ENCODE data around the gene PNMA6A.
"Not testable (repeated sequence)": the region's sequence is repeated elsewhere in the genome, so short reads cannot be mapped to it uniquely, and the experiment has no call there.

Gene PNMA6A

DNA sequence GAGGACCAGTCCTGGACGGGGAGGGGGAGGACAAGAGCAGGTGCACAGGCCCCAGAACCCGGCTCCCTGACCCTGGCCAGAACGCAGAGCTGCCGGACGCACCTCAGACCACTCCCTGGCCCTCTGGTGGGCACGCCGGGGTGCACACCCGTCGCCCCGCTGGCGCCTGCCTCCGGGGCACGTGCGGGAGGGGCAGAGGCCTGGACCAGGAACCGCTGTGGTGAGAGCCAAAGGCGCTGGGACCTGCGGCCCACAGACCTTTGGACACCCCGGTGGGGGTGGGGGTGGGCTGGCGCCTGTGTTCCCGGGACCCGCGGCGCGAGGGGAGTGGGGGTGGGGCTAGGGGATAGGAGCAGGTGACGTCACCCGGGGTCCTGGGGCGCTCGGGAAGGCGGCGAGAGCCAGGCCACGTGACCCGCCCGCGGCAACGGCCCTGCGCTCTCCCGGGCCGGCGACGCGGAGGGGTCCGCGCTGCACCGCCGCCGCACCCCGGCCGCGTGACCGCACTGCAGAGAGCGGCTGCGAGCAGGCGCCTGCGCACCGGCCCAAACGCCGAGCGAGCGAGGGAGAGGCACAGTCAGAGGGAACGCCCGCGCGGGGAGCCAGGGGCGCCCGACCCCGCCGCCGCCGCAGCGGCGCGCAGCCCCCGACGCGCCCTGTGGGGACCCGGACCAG is at the start of gene PNMA6A:
Gene PNMA6A, plus strand, starts transcription at position 546 of the 675 bp plus-strand sequence. CDS start 609 bp downstream, outside the sequence.
- not testable (repeated sequence) for DNase-seq (ENCODE audit: low read depth, low spot score)

DNA sequence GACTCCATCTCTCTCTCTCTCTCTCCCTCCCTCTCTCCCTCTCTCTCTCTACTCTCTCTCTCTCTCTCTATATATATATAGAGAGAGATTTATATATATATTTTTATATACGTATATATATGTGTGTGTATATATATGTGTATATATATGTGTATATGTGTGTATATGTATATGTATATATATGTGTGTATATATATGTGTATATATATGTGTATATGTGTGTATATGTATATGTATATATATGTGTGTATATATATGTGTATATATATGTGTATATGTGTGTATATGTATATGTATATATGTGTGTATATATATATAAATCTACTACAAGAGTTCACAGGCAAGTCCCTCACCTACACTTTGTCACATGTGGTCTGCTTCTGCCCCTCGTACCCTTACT is 45.8 kb upstream of the PNMA6A start:
- not testable (repeated sequence) for DNase-seq (ENCODE audit: low read depth, low spot score)

DNA sequence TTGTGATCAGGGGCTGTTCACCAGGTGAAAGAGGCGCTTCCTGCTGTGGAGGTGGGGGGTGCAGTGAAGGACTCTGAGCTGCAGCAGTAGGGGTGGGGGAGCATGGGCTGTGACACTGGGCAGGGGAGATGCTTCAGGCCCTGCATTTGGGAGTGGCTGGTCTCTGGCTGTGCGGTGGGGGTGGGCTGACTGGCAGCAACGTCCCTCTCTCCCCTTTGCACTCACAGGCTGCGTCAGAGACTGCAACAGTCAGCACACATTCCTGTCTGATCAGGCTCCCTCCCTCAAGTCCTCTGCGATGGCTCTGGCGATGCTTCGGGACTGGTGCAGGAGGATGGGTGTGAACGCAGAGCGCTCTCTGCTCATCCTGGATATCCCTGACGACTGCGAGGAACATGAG is 43.8 kb upstream of the PNMA6A start:
- DNase-seq (ENCODE audit: low read depth, low spot score) = not testable (repeated sequence)

DNA sequence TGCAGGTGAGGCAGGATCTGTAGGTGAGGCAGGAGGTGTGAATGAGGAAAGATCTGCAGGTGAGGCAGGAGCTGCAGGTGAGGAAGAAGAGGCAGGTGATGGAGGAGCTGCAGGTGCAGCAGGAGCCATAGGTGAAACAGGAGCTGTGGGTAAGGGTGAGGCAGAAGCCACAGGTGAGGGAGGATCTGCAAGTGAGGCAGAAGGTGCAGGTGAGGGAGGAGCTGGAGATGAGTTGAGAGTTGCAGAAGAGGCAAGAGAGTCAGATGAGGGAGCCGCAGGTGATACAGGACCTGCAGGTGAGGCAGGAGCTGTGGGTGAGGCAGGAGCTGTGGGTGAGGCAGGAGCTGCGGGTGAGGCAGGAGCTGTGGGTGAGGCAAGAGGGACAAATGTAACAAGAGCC is 43.1 kb upstream of the PNMA6A start:
- no peak for DNase-seq (ENCODE audit: low read depth, low spot score)

DNA sequence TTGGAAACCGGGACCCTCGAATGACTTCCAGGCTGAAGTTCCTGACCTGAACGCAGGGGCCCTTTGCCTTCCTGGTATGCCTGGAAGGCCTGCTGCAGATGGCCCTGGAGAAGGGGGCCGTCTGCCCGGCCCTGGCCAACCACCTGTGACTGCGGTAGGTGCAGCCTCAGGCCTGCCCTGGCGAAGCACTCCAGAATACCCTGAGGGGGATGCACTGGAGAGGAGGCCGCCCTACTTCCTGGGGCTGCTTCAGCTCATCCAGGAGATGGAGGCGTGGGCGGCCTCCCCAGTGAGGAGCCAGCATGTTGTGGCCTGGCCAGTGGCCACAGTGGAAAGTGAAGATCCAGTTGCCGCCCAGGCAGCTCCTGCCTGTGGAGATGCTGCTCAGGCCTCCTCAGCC is 42.4 kb upstream of the PNMA6A start:
- no peak for DNase-seq (ENCODE audit: low read depth, low spot score)

DNA sequence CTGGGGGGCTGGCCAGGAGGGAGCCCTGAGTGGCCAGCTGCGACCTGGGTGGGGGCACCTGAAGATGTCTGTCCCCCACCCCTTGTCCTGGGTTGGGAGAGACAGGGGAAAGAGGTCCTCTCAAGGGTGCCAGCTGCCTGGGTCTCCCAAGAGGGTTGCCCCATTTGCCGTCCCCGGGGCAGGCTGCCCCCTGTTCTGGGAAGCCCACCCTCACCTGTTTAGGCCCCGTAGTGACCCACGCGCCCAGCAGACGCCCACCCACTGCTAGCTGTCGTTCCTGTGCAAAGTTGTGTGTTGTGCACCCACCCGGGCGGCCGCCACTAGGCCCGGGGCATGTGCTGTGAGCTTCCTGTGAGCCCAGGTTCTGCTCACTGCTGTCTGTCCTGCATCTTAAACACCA is 41.5 kb upstream of the PNMA6A start:
- DNase-seq (ENCODE audit: low read depth, low spot score) = no peak

DNA sequence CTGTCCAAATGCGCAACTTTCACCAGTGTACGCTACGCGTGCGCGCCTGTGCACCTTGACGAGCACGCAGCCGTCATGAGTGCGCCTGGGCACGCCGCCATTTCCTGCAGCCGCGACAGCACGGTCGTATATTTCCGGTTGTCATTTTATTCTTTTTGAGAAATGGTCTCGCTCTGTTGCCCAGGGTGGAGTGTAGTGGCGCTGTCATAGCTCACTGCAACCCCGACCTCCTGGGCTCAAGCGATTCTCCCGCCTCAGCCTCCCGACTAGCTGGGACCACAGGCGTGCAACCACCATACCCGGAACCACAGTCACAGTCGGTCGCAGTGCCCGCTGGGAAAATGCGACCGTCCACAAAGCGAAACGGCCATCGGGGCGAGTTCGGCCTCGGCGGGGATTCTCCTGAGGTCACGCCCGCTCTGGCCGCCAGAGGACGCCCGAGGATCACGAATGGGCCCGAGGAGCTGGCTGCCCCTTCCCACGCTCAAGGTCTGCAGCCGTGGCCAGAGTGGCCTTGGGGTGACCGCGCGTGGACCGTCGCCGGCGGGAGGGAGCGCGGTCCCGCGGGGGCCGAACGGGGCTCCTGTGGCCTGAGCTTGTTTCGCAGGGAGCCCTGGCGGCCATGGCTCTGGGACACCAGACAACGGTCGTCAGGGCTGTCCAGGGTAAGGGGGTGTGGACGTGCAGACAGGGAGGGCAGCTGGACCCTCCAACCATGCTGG is 39.7 kb upstream of the PNMA6A start:
- DNase-seq (ENCODE audit: low read depth, low spot score) = no peak

DNA sequence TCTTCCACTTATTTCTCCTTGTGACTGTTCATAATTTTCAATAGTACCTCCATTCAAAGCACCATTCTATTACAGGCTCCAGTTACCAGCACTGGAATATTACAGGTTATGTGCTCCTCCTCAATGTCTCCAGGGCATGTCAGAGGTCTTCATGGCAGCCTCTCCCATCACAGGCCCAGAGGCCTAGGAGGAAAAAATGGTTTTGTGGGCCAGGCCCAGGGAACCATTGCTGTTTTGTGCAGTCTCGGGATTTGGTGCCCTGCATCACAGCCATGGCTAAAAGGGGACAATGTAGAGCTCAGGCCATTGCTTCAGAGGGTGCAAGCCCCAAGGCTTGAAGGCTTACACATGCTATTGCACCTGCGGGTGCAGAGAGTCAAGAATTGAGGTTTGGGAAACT is 23.2 kb upstream of the PNMA6A start:
- no peak for DNase-seq (ENCODE audit: low read depth, low spot score)

DNA sequence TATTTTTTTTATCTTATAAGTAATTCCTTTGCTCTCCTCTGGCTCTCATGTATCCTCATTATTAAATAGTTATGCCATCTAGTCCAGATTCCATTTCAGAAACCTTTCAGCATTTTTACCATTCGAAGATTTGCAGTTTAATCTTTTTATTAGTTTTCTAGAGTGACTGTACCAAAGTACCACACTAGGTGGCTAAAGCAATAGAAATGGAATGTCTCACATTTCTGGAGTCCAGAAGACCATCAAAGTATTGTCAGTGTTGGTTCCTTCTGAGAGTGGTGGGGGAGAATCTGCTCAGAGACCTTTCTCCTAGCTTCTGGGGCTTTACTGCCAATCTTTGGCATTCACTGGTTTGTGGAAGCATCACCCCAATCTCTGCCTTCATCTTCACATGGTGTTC is 19.7 kb upstream of the PNMA6A start:
- DNase-seq (ENCODE audit: low read depth, low spot score) = no peak

DNA sequence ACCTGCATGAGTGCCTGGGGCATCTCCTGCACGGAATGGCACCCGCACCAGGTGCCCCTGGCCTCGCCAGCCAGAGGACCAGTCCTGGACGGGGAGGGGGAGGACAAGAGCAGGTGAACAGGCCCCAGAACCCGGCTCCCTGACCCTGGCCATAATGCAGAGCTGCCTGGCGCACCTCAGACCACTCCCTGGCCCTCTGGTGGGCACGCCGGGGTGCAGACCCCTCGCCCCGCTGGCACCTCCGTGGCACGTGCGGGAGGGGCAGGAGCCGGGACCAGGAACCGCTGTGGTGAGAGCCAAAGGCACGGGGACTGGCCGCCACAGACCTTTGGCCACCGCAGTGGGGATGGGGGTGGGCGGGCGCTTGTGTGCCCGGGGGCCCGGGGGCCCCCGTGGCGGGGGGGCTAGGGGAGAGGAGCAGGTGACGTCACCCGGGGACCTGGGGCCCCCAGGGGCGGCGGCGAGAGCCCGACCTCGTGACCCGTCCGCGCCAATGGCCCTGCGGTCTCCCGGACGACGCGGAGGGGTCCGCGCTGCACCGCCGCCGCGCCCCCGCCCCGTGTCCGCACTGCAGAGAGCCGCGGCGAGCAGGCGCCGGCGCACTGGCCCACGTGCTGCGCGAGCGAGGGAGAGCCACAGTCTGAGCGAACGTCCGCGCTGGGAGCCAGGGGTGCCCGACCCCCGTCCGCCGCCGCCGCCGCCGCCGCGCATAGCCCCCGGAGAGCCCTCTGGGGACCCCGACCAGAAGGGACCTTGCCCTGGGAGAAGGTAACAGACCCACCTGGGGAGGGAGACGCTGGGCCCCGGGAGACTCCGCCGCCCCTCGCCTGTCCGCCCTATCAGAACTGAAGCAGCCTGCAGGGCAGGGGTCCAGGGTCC is 16.1 kb upstream of the PNMA6A start, which contains the start of gene PNMA3:
Gene PNMA3, plus strand, starts transcription at position 600 of the 879 bp plus-strand sequence. CDS start 586 bp downstream, outside the sequence.
- DNase-seq (ENCODE audit: low read depth, low spot score) = no peak

DNA sequence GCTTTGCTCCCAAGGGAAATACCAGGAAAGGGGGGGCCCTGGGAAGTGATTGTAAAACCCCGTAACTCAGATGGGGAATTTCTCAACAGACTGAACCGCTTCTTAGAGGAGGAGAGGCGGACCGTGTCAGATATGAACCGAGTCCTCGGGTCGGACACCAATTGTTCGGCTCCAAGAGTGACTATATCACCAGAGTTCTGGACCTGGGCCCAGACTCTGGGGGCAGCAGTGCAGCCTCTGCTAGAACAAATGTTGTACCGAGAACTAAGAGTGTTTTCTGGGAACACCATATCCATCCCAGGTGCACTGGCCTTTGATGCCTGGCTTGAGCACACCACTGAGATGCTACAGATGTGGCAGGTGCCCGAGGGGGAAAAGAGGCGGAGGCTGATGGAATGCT is 15.0 kb upstream of the PNMA6A start:
- DNase-seq (ENCODE audit: low read depth, low spot score) = no peak

DNA sequence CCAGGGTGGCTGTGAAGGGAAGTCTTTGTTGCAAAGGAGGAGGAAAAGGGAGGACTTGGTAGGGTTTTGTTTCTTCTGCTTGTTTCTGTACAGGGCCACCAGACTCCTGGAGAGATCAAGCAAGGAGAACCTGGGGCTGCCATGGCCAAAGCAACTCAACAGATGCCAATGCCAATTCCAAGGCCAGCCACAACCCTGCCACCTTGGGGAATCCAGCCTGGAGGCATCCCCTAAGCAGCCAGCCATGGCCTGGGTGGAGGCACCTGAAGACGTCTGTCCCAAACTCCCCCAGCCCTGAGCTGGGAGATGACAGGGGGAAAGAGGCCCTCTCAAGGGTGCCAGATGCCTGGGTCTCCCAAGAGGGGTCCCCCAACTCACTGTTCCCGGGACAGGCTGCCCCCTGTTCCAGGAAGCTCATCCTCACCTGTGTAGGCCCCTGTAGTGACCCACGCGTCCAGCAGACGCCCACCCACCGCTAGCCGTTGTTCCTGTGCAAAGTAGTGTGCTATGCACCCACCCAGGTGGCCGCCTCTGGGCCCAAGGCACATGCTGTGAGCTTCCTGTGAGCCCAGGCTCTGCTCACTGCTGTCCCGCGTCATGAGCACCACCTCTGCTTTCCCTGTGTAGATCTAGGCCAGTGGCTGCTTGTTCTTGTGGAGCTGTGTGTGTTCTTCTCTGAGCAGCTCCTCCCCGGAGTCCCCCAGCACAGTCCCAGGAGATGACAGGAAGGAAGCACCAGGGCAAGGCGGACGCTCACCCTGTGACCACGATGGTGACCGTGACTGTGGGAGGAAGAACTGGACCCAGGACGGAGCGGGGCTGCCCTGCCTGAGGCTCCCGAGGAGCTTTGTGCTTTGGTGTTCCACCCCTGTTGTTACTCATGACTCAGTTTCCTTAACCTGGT is 12.8 kb upstream of the PNMA6A start:
- DNase-seq (ENCODE audit: low read depth, low spot score) = no peak

DNA sequence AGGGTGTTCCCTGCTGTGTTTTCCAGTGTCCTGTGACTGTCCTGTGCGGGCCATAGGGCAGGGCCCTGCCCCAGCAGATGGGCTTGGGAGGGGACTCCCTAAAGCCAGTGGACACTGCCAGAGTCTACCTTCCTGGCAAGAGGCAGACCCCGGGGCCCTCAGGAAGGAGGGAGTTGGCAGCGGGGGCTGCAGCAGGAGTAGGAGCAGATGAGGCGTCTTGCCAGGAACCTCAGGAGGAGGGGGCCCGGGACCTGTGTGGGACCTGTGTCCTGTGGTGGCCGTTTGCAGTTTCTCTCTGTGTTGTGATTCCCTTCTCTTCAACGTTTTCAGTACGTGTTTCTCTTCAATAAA is 12.2 kb upstream of the PNMA6A start:
- DNase-seq (ENCODE audit: low read depth, low spot score) = no peak

DNA sequence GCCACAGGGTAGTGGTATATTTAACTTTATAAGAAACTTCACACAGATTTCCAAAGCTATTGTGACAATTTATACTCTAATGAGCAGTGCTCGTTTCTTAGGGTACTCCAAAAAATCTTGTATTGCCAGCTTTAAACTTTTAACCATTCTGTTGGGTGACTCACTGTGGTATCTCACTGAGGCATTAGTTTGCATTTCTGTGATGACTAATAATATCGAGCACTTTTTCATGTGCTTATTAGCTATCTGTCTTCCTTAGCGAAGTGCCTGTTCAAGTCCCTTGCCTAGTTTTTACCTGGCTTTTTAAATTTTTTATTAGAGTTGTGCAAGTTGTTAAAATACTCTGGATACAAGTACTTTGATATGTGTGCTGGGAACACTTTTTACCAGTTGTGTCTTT is 10.5 kb upstream of the PNMA6A start:
- DNase-seq (ENCODE audit: low read depth, low spot score) = no peak

DNA sequence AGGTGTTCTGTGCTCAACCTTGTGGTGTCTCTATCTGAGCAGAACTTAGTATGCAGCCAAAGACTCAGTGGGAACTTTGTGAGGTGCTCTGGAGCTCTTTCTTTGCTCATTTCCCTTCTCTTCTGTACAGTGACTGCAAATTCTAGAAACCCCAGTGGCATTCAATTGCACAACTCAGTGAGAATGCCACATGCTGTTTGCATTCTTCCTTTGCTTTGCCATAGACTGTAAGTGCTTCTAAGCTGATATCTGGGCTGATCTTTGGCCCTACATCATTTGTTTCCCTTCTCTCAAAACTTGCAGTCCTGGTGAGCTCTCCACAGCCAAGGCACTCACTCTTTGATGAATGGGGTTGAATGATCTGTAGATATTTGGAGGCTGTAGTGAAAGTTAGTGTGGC is 8.9 kb upstream of the PNMA6A start:
- no peak for DNase-seq (ENCODE audit: low read depth, low spot score)

DNA sequence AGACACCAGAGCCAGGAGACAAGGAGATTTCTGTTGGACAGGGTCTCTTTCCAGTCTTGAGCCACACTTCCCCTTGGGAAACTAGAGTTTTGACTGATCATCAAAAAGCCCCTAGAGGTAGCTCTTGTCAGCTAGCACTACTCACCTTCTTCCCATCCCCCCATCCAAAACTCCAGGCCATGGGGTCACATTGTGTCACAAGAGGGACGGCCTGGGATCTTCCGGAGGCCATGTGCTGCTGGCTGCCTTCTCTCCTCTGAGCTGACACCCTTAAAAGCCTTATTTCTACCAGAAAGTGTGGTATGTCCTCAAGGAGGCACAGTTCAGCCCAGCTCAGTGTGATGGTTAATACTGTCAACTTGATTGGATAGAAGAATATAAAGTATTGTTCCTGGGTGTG is 8.2 kb upstream of the PNMA6A start:
- DNase-seq (ENCODE audit: low read depth, low spot score) = no peak

DNA sequence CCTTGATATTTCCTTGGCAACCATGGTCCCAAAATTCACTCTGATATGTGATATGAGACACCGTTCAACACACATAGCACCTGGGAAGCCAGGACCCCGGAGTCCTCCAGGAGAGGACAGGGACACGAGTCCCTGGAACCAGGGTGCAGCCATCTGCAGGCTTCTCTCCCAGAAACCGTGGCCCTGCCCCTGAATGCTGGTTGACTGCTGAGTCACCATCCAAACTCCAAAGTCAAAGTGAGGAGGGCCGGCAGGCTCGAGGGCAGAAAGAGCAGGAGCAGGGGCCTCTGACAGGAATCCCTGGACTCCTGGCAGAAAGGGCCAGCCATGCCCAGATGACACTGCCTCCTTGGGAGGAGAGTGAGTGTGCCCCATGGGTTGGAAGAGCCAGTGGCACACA is 6.9 kb upstream of the PNMA6A start:
- DNase-seq (ENCODE audit: low read depth, low spot score) = no peak

DNA sequence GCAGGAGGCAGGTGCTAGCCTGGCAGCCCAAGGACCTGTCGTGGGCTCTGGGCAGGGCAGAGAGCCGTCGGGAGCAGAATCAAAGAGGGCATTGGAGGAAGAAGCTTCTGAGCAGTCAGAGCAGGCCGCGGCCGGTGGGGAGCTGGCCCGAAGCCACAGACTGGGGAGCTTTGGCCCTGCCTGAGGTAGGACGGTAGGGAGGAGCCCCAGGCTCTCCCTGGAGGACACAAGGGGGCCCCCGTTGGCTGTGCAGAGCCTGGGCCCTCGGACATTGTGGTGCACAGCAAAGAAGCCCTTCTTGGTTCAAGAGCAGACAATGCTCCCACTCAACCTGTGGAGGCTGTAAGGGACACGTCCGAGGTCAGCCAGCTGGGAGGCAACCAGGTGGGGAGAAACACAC is 5.9 kb upstream of the PNMA6A start:
- not testable (repeated sequence) for DNase-seq (ENCODE audit: low read depth, low spot score)

DNA sequence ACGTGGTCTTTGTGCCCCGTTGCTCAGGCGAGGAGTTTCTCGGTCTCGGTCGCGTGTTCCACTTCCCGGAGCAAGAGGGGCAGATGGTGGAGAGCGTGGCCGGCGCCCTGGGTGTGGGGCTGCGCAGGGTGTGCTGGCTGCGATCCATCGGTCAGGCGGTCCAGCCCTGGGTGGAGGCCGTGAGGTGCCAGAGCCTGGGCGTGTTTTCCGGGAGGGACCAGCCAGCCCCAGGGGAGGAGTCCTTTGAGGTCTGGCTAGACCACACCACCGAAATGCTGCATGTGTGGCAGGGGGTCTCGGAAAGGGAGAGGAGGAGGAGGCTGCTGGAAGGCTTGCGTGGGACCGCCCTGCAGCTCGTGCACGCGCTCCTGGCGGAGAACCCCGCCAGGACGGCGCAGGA is 1.1 kb downstream of the PNMA6A start:
- DNase-seq (ENCODE audit: low read depth, low spot score) = not testable (repeated sequence)

DNA sequence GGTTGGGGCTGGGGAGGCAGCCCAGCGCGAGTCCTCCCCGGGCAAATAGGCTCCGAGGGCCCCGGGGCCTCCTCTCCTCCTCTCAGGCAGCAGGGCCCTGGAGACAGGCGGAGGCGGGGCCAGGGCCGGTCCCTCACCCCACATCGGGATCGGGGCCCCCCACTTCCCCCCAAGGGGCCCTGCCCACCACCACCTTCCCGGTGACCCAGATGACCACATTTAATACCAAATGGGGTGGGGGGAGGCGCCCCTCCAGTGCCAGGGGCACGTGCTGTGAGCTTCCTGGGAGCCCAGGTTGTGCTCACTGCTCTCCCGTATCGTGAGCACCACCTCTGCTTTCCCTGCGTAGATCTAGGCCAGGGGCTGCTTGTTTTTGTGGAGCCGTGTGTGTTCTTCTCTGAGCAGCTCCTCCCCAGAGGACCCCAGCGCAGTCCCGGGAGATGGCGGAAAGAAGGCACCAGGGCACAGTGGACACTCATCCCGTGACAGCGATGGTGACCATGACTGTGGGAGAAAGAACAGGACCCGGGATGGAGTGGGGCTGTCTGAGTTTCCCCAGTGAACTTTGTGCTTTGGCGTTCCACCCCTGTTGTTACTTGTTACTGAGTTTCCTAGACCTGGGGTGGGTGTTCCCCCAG is 2.1 kb downstream of the PNMA6A start:
- DNase-seq (ENCODE audit: low read depth, low spot score) = no peak

DNA sequence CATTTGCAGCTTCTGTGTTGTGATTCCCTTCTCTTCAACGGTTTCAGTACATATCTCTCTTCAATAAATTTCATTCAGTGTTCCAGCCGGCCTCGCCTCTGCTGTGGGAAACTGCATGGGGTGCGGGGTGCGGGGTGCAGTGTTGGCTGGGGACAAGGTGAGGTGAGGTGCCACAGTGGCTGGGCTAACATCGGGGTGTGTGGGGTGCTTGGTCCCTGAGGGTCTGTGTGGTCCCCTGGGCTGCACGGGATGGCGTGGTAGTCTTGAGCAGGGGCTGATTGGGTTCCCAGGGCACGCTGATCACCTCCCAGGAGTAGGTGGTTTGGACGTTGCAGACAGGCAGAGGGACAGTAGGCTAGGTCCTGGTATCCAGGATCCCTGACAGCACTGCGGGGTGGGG is 2.7 kb downstream of the PNMA6A start:
- no peak for DNase-seq (ENCODE audit: low read depth, low spot score)
